Fibroblast of the conjunctiva (primary cell): ENCODE results near the gene ZNF217.
"Not testable (repeated sequence)": the region's sequence is repeated elsewhere in the genome, so short reads cannot be mapped to it uniquely, and the experiment has no call there.

Experiments
- DNase-seq: peaks from one replicate; pipeline ENCODE4 v3.0.0-alpha.2; 2010; ENCODE audit warnings: low read depth

Gene ZNF217

DNA sequence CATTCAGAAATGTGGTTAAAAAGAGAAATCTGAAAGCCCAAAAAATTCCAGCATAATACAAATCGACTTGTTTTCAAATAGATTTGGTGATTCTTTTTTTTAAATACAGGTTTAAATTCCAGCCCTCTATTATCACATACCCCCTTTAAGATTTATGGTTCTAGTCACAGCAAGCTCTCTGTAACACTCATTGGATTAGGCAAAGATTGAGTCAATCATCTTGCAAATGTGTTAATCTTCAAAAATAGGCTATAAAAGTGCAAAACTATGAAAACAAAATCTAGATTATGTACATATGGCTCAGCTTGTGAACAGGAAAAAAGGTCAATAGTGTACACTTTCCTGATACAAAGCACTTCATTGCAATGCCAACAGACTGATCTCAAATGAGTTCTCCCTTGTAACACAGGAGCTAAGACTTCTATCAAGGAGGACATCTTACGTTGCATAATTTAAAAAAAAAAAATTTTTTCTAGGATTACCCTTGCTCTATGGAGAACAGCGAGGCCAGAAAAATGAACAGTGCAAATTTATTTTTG is 26.2 kb downstream of the ZNF217 start:
- DNase-seq: no peak

DNA sequence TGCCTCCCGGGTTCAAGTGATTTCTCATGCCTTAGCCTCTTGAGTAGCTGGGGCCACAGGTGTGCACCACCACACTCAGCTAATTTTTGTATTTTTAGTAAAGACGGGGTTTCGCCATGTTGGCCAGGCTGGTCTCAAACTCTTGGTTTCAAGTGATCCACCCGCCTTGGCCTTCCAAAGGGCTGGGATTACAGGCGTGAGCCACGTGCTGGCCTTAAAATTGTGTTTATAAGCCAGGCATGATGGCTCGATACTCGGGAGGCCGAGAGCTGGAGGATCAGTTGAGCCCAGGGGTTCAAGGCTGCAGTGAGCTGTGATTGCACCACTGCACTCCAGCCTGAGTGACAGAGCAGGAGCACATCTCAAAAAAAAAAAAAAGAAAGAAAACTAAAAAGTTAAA is 27.0 kb downstream of the ZNF217 start:
- DNase-seq: not testable (repeated sequence)

DNA sequence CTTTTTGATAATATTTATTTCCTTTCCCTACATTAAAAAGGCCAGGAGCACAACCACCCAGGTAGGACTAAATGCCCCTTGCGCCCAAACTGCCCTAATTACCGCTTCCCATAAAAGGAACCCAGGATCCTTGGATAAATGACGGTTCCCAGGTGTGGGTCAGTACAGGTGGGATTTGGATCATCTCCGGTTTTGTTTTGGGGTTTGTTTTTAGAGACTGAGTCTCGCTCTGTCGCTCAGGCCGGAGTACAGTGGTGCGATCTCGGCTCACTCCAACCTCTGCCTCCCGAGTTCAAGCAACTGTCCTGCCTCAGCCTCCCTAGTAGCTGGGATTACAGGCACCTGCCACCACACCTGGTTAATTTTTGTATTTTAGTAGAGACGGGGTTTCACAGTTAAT is 28.4 kb downstream of the ZNF217 start:
- DNase-seq: no peak

- not testable (repeated sequence) for DNase-seq
Measured at GRCh38 chr20:53562104-53562764, 31.4 kb downstream of the ZNF217 start.

GRCh38 chr20:53561505-53561904 is 32.1 kb downstream of the ZNF217 start:
- no peak for DNase-seq

DNA sequence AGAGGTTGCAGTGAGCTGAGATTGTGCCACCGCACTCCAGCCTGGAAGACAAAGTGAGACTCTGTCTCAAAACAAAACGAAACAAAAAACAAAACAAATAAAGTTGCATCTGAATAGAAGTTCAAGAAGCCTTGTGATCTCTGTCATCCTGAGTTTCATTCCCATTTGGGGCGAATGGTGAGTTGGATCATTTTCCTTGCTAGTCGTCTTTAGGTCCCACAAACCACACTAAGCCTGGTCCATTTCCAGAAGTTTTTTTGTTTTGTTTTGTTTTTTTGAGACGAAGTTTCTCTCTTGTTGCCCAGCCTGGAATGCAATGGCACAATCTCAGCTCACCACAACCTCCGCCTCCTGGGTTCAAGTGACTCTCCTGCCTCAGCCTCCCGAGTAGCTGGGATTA is 33.8 kb downstream of the ZNF217 start:
- DNase-seq: no peak

DNA sequence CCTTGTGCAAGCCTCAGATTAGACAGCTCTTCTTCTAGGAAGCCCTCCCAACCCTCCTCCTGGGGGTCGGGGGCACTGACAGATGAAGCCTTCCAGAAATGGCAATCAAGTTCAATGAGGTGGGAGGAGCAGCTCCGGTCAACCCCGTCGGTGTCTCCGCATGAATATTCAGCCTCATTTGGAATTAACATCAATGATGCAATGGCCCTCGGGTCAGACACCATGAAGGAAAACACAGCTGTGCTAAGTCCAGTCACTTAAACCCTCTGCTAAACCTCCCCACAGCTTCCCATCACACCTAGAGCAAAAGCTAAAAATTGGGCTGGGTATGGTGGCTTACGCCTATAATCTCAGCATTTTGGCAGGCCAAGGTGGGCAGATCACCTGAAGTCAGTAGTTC is 36.5 kb downstream of the ZNF217 start:
- DNase-seq: no peak

DNA sequence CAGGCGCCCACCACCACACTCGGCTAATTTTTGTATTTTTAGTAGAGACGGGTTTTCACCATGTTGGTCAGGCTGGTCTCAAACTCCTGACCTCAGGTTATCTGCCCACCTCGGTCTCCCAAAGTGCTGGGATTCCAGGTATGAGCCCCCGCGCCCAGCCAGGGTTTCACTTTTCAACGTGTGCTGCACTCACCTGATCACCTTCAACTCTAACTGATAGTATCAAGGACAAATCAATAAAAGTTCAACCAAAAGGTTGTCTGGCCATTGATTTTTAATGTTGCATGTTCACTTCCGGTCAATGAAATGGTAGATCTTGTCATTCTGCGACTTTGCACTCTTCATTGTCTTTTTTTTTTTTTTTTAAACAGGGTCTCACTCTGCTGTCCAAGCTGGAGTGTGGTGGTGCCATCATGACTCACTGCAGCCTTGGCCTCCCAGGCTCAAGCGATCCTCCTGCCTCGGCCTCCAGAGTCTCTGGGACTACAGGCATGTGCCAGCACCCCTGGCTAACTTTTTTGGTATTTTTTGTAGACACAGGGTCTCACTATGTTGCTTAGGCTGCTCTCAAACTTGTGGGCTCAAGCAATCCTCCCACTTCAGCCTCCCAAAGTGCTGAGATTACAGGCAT is 37.3 kb downstream of the ZNF217 start:
- no peak for DNase-seq

- DNase-seq: no peak
Measured at GRCh38 chr20:53555816-53556215, 37.8 kb downstream of the ZNF217 start.

- no peak for DNase-seq
Measured at GRCh38 chr20:53555081-53555480, 38.6 kb downstream of the ZNF217 start.

DNA sequence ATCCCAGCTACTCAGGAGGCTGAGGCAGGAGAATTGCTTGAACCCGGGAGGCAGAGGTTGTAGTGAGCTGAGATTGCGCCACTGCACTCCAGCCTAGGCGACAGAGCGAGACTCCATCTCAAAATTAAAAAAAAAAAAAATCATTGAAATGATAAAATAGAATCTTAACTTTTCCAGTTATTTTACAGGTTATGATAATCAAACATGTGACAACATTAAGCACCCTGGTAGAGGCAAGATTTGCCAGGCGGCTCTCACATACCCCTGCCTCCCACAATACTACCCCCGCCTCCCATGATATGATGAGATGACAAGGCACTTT is 41.1 kb downstream of the ZNF217 start:
- not testable (repeated sequence) for DNase-seq

GRCh38 chr20:53551719-53552571 is 41.7 kb downstream of the ZNF217 start:
- DNase-seq: not testable (repeated sequence)

DNA sequence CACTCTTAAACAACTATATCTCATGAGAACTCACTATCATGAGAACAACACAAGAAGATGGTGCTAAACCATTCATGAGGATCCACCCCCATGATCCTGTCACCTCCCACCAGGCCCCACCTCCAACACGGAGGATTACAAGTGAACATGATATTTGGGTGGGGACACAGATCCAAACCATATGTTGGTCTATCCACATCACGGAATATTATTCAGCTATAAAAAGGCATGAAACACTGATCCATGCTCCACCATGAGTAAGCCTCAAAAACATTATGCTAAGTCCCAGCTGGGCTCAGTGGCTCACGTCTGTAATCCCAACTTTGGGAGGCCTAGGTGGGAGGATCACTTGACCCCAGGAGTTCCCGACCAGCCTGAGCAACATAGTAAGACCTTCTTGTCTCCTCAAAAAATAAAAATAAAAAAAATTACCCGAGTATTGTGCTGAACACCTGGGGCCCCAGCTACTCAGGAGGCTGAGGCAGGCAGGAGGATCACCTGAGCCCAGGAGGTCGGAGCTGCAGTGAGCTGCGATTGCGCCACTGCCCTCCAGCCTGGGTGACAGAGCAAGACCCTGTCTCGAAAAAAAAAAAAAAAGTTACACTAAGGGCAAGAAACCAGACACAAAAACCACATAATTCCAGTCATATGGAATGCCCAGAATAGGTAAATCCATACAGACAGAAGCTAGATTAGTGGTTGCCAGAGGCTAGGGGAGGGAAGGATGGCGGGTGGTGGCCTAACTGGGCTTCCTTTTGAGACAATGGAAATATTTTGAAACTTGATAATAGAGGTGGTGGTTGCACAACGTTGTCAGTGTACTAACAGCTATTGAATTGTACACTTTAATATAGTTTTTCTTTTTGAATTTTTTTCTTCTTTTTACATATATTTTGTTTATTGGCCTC is 43.1 kb downstream of the ZNF217 start:
- DNase-seq: no peak

DNA sequence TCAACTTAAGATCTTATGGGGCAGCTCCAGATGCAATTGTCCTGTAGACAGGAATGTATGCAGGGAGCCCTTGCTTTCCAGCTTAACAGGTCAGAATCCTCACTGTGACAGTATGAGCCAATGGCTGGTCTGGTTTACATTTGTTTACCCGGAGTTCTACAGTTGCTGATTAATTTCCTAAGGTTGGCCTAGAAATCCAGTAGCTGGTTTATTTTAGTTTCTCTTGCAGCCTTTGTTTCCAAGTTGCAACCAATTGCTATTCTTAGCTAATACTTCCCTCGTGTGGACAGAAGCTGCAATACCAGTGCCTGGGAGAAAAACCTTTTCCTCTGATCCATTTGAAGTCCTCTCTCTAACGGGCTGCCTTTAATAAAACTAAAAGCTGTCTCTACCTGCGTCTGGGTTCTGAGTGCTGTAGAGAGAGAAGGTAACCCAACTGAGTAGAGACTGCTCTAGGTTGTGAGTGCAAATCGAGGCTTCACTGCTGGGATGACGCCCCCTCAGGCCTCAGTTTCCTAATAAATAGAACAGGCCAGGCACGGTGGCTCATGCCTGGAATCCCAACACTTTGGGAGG is 45.9 kb downstream of the ZNF217 start:
- peak; percentile 53 for DNase-seq

DNA sequence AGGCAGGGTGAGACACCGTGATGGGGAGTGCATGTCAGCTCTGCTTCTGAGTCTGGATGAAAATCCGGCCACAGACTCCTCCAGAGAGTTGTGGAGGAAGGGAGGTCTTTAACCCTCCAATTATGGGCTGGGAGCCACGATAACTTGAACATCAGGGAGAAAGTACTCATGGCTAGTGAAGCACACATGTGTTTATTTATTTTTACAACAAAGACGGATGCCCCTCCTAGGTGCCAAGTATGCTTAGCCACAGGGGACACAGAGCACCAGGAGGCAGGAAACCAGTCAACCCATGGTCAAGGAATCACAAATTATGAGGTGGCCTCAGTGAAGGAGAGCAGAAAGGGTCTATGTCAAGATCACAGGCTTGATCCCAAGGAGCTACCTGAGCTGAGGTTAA is 54.1 kb downstream of the ZNF217 start:
- no peak for DNase-seq

GRCh38 chr20:53536382-53536781 is 57.3 kb downstream of the ZNF217 start:
- not testable (repeated sequence) for DNase-seq

DNA sequence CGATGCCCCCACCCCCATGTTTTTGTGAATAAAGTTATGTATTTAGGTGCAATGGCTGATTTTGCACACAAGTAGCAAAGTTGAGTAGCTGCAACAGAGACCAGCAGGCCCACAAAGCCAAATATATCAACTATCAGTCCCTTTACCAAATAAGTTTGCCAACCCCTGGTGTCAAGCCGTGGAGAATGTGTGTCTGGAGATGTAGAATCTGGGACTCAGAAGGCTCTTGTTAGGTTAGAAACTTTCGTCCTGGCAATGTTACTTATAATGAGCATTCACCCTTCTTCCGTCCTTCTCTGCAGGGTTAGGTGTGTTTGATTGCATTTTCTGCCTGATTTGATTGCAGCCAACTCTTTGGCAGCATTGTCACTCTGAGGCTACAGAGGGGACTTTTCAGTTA is 57.8 kb downstream of the ZNF217 start:
- DNase-seq: no peak

DNA sequence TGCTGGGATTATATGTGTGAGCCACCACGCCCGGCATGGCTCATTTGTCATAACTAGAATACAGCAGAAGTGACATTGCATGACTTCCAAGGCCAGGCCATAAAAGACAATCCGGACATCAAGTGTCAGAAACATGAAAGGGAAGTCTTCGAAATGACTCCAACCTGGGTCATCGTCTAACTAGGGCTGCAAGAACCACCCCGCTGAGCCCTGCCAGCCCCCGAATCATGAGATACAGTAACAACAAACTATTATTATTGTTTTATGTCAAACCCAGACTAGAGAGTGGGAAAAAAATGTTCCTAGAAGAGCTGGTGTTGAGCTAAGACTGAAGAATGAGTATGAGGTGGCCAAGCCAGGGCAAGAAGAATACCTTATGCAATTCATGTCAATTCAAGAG is 59.6 kb downstream of the ZNF217 start:
- no peak for DNase-seq

DNA sequence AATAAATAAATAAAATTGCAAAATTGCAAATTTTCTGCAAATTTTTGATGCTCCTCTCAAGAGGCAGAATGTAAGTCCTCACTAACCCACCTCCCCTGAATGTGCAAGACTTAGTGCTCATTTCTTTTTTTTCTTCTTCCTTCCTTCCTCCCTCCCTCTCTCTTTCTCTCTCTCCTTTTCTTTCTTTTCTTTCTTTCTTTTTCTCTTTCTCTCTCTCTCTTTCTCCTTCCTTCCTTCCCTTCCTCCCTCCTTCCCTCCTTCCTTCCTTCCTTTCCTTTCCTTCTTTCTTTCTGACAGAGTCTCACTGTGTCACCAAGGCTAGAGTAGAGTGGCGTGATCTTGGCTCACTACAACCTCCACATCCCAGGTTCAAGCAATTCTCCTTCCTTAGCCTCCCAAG is 60.1 kb downstream of the ZNF217 start:
- DNase-seq: no peak

- not testable (repeated sequence) for DNase-seq
Measured at GRCh38 chr20:53532654-53533312, 60.9 kb downstream of the ZNF217 start.

DNA sequence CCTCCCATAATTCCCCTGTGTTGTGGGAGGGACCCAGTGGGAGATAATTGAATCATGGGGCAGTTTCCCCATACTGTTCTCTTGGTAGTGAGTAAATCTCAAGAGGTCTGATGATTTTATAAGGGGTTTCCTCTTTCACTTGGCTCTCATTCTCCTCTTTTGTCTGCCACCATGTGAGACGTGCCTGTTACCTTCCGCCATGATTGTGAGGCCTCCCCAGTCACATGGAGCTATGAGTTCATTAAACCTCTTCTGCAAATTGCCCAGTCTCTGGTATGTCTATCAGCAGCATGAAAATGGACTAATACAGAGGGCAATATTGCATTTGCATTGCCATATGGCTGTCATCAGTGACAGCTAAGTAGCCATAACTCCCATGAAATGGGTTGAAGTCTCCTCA is 63.2 kb downstream of the ZNF217 start:
- DNase-seq: no peak
